K562 (cell line): ENCODE results near the gene MIB2. TPM values are rescaled to one million over a fixed set of nuclear protein-coding genes. Genes with fewer than 3 reads are reported as not detected.
A peak's percentile ranks its signal among the peaks of the same experiment; 100 is the strongest.

ENCODE experiments used
- EWSR1 ChIP-seq: fragments of 450-650 bp; IDR thresholded peaks from 2 replicates; pipeline ENCODE4 v1.6.1; 2018; ENCODE audit warnings: borderline replicate concordance, mild to moderate bottlenecking, low read depth, moderate library complexity; ENCODE audit not compliant: partially characterized antibody
- GTF2F1 ChIP-seq: IDR thresholded peaks from 2 replicates; pipeline ENCODE4 v1.6.1; 2011; ENCODE audit warnings: low read depth, low read length, improper control_type of control experiment
- IRF2 ChIP-seq: sonication (generic); formaldehyde crosslinking; IDR thresholded peaks from 2 replicates; pipeline ENCODE4 v1.8.1; 2022; ENCODE audit warnings: mild to moderate bottlenecking, missing genetic modification reagents
- MXD1 ChIP-seq: fragments of 250-450 bp; sonication (Bioruptor Pico); IDR thresholded peaks from 2 replicates; pipeline ENCODE4 v1.8.0; 2021; ENCODE audit warnings: borderline replicate concordance, mild to moderate bottlenecking, moderate library complexity; ENCODE audit not compliant: poor library complexity, severe bottlenecking
- PURB ChIP-seq: sonication (generic); formaldehyde crosslinking; IDR thresholded peaks from 2 replicates; pipeline ENCODE4 v1.9.0; 2021; ENCODE audit warnings: low read depth, mild to moderate bottlenecking, missing genetic modification reagents
- REST ChIP-seq, 2 experiments: fragments of 450-650 bp; formaldehyde crosslinking in 1 of 2; IDR thresholded peaks; 2 replicates each; pipeline versions ENCODE4 v1.4.0 to v1.6.1; 2014 to 2020; ENCODE audit warnings: mild to moderate bottlenecking in 2 of 2, borderline replicate concordance in 1 of 2, low read depth in 1 of 2
- XRCC4 ChIP-seq: IDR thresholded peaks from one replicate; pipeline ENCODE4 v1.6.1; 2011; ENCODE audit not compliant: insufficient read depth, insufficient read length; ENCODE audit errors: extremely low read depth
- ZNF217 ChIP-seq: sonication (generic); formaldehyde crosslinking; IDR thresholded peaks from 2 replicates; pipeline ENCODE4 v1.8.0; 2022; ENCODE audit warnings: mild to moderate bottlenecking, missing genetic modification reagents
- ZNF695 ChIP-seq: fragments of 450-650 bp; formaldehyde crosslinking; IDR thresholded peaks from 2 replicates; pipeline ENCODE4 v1.4.0; 2020; ENCODE audit warnings: mild to moderate bottlenecking, moderate library complexity
- polyA plus RNA-seq, 8 experiments: library from polyadenylated mRNA; depleted of rRNA in 4 of 8; stranded (reverse) in 5 of 8; unstranded in 3 of 8; fragments of >200 nt; fragmentation: Nextera tagmentation in 2 of 8; fragmentation: Illumina TruSeq in 1 of 8; extraction: Ambion mirVana in 2 of 8; extraction: Trizol in 1 of 8; gene quantifications; 2 replicates each; pipeline versions ENCODE4 v1.2.1 to v1.2.3, GENCODE V29; 2011 to 2014; ENCODE audit warnings: inconsistent platforms in 1 of 8, missing spikeins in 1 of 8
- total RNA-seq, 7 experiments: library from RNA; depleted of rRNA in 6 of 7; stranded (reverse); fragments of >200 nt in 6 of 7; fragmentation: Illumina TruSeq in 2 of 7; extraction: Trizol in 2 of 7; gene quantifications; 2 replicates each; pipeline versions ENCODE4 v1.2.1 to v1.2.3, GENCODE V29; 2011 to 2021; ENCODE audit warnings: low replicate concordance in 1 of 7
- TF ChIP-seq, protein P1 (sequence below): fragments of 250-450 bp; sonication (Bioruptor Pico); IDR thresholded peaks from 2 replicates; pipeline ENCODE4 v1.5.0; 2021; ENCODE audit warnings: mild to moderate bottlenecking, moderate library complexity

Gene MIB2
- total and polyA plus RNA-seq, 9 of the 15 experiments (the other 6 are each of a cell fraction or from before 2014, with no cell fraction given): 0.04 to 17.0 (median 4.9) TPM; not detected in 1

DNA sequence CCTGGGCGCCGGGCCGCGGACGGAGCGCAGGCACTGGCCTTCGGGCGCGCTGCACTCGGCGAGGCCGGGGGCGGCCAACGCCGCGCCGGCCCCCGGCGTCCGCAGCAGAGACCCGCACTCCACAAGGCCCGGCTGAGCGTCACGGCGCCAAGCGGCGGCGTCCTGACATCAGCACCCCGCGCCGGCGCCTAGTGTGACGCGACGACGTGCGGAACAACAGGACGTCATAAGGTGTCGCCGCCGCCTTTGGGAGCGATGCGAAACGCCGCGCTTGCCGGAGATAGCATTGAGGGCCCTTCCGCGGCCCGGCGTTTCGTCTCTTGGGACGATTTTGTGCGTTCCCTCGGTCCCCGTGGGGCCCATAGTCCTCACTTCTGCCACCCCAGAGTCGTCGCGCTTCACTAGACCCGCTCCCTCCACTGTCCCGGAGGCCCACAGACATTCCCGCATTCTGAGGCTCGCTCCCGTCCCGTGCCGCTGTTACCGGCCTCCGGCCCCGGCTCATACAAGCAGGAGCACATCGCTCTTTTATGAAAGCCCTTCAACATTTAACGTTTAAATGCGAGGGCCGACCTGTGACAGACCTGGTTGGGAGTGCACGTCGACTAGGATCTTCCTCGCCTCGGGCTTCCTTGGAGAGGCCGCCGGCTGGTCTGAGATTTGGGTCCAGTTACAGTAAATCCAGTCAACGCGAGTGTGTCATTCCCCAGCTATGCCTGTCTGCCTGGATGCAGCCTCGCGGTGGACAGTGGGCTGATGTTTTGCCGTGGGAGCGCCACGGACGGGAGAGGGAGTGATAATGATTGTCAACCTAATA lies 40.4 kb upstream of the MIB2 start, which contains the start of gene SSU72 (continued):
- TF ChIP-seq ZNF217 (CRISPR knock-in tag) (no peak), GTF2F1 (peak; percentile 88), EWSR1 (no peak), XRCC4 (no peak), REST (IDR thresholded peaks at IDR 0.05; ENCODE audit: borderline replicate concordance) (no peak), REST (CRISPR knock-in tag; IDR thresholded peaks at IDR 0.05; ENCODE audit: low read depth) (no peak), ZNF695 (no peak), IRF2 (CRISPR knock-in tag) (no peak), PURB (CRISPR knock-in tag) (no peak), MXD1 (CRISPR knock-in tag) (peak; percentile 47)
- TF ChIP-seq, protein P1, sequence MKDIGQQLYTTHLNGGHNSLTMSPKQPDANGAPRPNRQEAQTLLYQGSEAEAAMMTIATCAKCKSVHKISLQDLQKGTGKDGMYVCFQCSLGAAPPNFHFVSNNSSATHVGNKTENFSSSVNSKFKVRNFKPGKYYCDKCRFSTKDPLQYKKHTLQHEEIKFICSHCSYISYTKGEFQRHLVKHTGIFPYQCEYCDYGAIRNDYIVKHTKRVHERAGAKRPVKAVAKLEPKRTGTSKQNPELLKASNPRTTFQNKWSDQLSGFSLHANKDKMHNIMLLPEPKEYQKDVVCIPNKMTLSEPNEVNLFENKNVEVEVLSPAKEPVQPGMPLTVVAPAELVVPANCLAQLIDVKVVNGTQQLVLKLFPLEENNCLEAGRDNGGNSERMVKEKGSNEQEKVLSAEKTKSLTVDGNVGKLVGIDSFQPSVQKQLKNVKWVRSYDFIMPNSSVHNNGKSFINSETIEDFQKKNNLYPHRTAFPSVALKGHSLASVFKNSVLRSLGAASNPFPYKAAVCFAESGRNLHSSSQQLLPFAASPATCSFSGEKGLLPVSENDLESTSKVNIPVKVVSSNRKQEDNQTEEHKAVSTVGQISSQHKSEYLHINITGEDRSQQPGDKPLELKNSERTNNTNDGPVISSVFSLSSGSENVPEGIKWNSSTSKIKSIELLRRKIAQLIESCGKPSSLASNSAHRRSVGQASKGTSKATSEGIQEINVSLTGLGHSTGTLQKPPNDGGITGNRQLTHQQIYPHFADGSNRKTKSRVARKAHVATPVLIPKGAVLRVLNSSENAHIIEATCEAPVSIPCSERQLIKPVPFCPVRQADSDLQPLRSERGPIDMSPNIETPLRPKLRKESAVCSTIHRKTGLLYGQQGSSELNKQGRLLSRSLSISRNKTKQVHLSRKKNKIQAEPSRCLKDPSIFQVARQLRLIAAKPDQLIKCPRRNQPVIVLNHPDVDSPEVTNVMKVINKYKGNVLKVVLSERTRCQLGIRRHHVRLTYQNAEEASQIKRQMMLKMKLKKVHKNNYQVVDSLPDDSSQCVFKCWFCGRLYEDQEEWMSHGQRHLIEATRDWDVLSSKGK: no peak
